Skin epidermis (tissue), 12 donors: ENCODE results near the gene ATP8A1.
A peak's percentile ranks its signal among the peaks of the same experiment; 100 is the strongest.
"Not testable (repeated sequence)": the region's sequence is repeated elsewhere in the genome, so short reads cannot be mapped to it uniquely, and the experiment has no call there.

Experiments
- H3K27ac ChIP-seq, 21 experiments: fragments of 200-600 bp; sonication (generic) in 11 of 21; one replicate each; pipeline ENCODE4 v1.5.0; 2020; ENCODE audit warnings: mild to moderate bottlenecking in 3 of 21, inconsistent platforms in 2 of 21, moderate library complexity in 2 of 21
- H3K4me3 ChIP-seq, 7 experiments: fragments of 200-600 bp; sonication (generic) in 2 of 7; one replicate each; pipeline ENCODE4 v1.5.0; 2020; ENCODE audit warnings: inconsistent platforms in 2 of 7, mild to moderate bottlenecking in 2 of 7, moderate library complexity in 1 of 7

Gene ATP8A1

GRCh38 chr4:42396752-42397634 is 259.9 kb downstream of the ATP8A1 start, which contains the start of gene SHISA3:
Gene SHISA3, plus strand, starts transcription at chr4:42397488. Its CDS starts 569 bp downstream, at chr4:42398057.
- peak within 1 kb of the TSS; percentile 13 to 36 (median 22) for H3K4me3 ChIP-seq
- H3K27ac ChIP-seq: no peak within 1 kb of the TSS

GRCh38 chr4:42396361-42396751 is 260.5 kb downstream of the ATP8A1 start:
- no peak overlapping the region for H3K27ac ChIP-seq
- peak overlapping the region in 1 of 7 experiments; percentile 36 for H3K4me3 ChIP-seq

GRCh38 chr4:42395595-42395994 is 261.3 kb downstream of the ATP8A1 start:
- no peak overlapping the region for H3K27ac ChIP-seq
- H3K4me3 ChIP-seq: no peak overlapping the region

GRCh38 chr4:42392436-42392835 is 264.5 kb downstream of the ATP8A1 start:
- H3K4me3 ChIP-seq: no peak overlapping the region
- no peak overlapping the region for H3K27ac ChIP-seq

GRCh38 chr4:42391981-42392380 is 264.9 kb downstream of the ATP8A1 start:
- H3K27ac ChIP-seq: no peak overlapping the region
- no peak overlapping the region for H3K4me3 ChIP-seq

GRCh38 chr4:42391355-42391664 is 265.6 kb downstream of the ATP8A1 start:
- Histone ChIP-seq H3K27ac (no peak overlapping the region), H3K4me3 (no peak overlapping the region)

- Histone ChIP-seq H3K4me3 (no peak overlapping the region), H3K27ac (no peak overlapping the region)
Measured at GRCh38 chr4:42390622-42391354, 266.1 kb downstream of the ATP8A1 start.

GRCh38 chr4:42385516-42385915 is 271.4 kb downstream of the ATP8A1 start:
- Histone ChIP-seq H3K4me3 (no peak overlapping the region), H3K27ac (no peak overlapping the region)

GRCh38 chr4:42381666-42382065 is 275.2 kb downstream of the ATP8A1 start:
- no peak overlapping the region for H3K4me3 ChIP-seq
- H3K27ac ChIP-seq: no peak overlapping the region

- H3K27ac ChIP-seq: no peak overlapping the region
Measured at GRCh38 chr4:42377497-42377896, 279.4 kb downstream of the ATP8A1 start.

GRCh38 chr4:42372303-42372702 is 284.6 kb downstream of the ATP8A1 start:
- not testable (repeated sequence) for H3K27ac ChIP-seq, H3K4me3 ChIP-seq

More at GRCh38 chr4:42377497-42377896, 279.4 kb downstream of the ATP8A1 start:
- H3K4me3 ChIP-seq: no peak overlapping the region

GRCh38 chr4:42371305-42372252 is 285.3 kb downstream of the ATP8A1 start:
- H3K4me3 ChIP-seq: no peak overlapping the region
- no peak overlapping the region for H3K27ac ChIP-seq

- Histone ChIP-seq H3K4me3 (no peak overlapping the region), H3K27ac (no peak overlapping the region)
Measured at GRCh38 chr4:42369489-42369888, 287.4 kb downstream of the ATP8A1 start.

GRCh38 chr4:42366959-42367358 is 289.9 kb downstream of the ATP8A1 start:
- no peak overlapping the region for H3K4me3 ChIP-seq

GRCh38 chr4:42364266-42365053 is 292.4 kb downstream of the ATP8A1 start:
- H3K4me3 ChIP-seq: no peak overlapping the region
- no peak overlapping the region for H3K27ac ChIP-seq

More at GRCh38 chr4:42366959-42367358, 289.9 kb downstream of the ATP8A1 start:
- H3K27ac ChIP-seq: no peak overlapping the region

- Histone ChIP-seq H3K27ac (no peak overlapping the region), H3K4me3 (no peak overlapping the region)
Measured at GRCh38 chr4:42363614-42364013, 293.3 kb downstream of the ATP8A1 start.

GRCh38 chr4:42362591-42362990 is 294.3 kb downstream of the ATP8A1 start:
- Histone ChIP-seq H3K4me3 (no peak overlapping the region), H3K27ac (no peak overlapping the region)

GRCh38 chr4:42361456-42361855 is 295.4 kb downstream of the ATP8A1 start:
- H3K27ac ChIP-seq: no peak overlapping the region
- no peak overlapping the region for H3K4me3 ChIP-seq

GRCh38 chr4:42360256-42360669 is 296.6 kb downstream of the ATP8A1 start:
- no peak overlapping the region for H3K4me3 ChIP-seq

More at GRCh38 chr4:42360256-42360669, 296.6 kb downstream of the ATP8A1 start:
- H3K27ac ChIP-seq: no peak overlapping the region
